Esophagus muscularis mucosa (tissue), 3 donors: ENCODE measurements around the gene GPRC6A.

Experiments
- POLR2AphosphoS5 ChIP-seq, 2 donors: sonication (generic); formaldehyde crosslinking; IDR thresholded peaks; one replicate each; pipeline ENCODE4 v1.6.1; 2017; ENCODE audit warnings: antibody characterized with exemption in 2 of 2
- TF ChIP-seq, protein P1 (sequence below), 3 experiments: fragments of 200-600 bp in 2 of 3; fragments of 450-650 bp in 1 of 3; sonication (generic) in 2 of 3; IDR thresholded peaks; one replicate each; pipeline ENCODE4 v1.5.1; 2017 to 2019; ENCODE audit warnings: antibody characterized with exemption in 3 of 3, mild to moderate bottlenecking in 2 of 3, moderate library complexity in 1 of 3

DNA sequence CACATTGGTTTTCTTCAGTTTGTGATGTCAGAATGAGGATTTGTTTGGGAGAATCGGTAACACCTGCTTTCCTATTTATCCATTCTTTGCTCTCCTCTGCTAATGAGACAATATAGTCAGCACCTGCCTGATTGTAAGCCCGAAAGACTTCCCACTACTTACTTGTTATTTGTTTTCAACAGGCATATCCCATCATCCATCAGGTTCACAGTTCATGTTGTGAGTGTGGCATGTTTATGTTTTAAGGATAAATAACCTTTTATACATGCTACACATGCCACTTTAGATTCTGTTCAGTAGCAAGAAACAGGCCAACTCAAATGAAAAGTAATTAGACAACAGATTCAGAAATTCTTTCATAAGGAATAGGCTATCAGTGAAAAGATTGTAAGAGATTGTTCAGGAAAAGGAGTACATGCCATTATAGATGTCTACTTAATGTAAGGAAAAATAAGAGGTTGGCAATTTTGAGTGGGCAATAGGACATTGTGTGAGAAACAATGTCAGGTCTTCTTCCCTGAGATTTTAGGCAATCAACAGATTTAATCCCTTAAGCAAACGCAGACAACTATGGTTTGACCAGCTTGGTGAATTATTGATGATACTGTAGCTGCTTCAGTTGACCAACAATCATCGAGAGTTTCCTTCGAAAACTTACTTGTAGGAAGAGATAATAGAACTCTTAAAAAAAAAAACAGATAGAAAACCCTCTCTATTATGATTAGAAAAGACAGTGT, 7.9 kb upstream of the GPRC6A start:
- TF ChIP-seq, protein P1, sequence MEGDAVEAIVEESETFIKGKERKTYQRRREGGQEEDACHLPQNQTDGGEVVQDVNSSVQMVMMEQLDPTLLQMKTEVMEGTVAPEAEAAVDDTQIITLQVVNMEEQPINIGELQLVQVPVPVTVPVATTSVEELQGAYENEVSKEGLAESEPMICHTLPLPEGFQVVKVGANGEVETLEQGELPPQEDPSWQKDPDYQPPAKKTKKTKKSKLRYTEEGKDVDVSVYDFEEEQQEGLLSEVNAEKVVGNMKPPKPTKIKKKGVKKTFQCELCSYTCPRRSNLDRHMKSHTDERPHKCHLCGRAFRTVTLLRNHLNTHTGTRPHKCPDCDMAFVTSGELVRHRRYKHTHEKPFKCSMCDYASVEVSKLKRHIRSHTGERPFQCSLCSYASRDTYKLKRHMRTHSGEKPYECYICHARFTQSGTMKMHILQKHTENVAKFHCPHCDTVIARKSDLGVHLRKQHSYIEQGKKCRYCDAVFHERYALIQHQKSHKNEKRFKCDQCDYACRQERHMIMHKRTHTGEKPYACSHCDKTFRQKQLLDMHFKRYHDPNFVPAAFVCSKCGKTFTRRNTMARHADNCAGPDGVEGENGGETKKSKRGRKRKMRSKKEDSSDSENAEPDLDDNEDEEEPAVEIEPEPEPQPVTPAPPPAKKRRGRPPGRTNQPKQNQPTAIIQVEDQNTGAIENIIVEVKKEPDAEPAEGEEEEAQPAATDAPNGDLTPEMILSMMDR (IDR thresholded peaks at IDR 0.05) = no peak
- no peak for TF ChIP-seq POLR2AphosphoS5 (IDR thresholded peaks at IDR 0.05)
